Pancreas (tissue), 10 donors: ENCODE measurements around the gene GSTM1. TPM values are rescaled to one million over a fixed set of nuclear protein-coding genes. Genes with fewer than 3 reads are reported as not detected.

ENCODE experiments used
- ATAC-seq, 4 donors: fragments of 200-7000 bp; cut with Tn5 transposase; one replicate each; pipeline versions ENCODE4 v1.8.0 to v1.9.1; 2020; ENCODE audit warnings: mild to moderate bottlenecking in 4 of 4, moderate library complexity in 4 of 4
- DNase-seq, 6 donors: peaks; one replicate each; pipeline ENCODE4 v3.0.0-alpha.2; 2020
- FAIRE-seq: peaks from 2 replicates; lab custom pipeline; 2012; peaks lifted over from hg19 to GRCh38; lab: Jason Lieb, UNC
- H3K27ac ChIP-seq, 4 donors: fragments of 200-600 bp; sonication (generic); 1 replicate in 3 of 4; 2 replicates in 1 of 4; pipeline versions ENCODE4 v1.5.0 to v1.8.0; 2020
- H3K27me3 ChIP-seq, 4 donors: fragments of 200-600 bp; one replicate each; pipeline ENCODE4 v1.8.0; 2021
- H3K36me3 ChIP-seq, 3 donors: fragments of 200-600 bp; sonication (generic) in 1 of 3; one replicate each; pipeline versions ENCODE4 v1.5.0 to v1.8.0; 2020 to 2021
- H3K4me1 ChIP-seq, 3 donors: fragments of 200-600 bp; one replicate each; pipeline ENCODE4 v1.8.0; 2021
- H3K4me3 ChIP-seq, 4 donors: fragments of 200-600 bp; sonication (generic) in 2 of 4; one replicate each; pipeline versions ENCODE4 v1.5.0 to v1.8.0; 2020 to 2021
- H3K9me3 ChIP-seq, 4 donors: fragments of 200-600 bp; one replicate each; pipeline ENCODE4 v1.8.0; 2021
- CTCF ChIP-seq, 4 donors: fragments of 200-600 bp; sonication (generic) in 3 of 4; IDR thresholded peaks; one replicate each; pipeline versions ENCODE4 v1.5.0 to v1.8.0; 2021; ENCODE audit warnings: antibody characterized with exemption in 4 of 4
- WGBS, 2 donors: extraction: QIAGEN DNeasy Blood & Tissue Kit; methylation state at CpG; one replicate each; pipeline ENCODE4 v1.1.7; 2013; 5-methylcytosine and 5-hydroxymethylcytosine counted together
- intact Hi-C, 3 donors: fragments of 100-400 bp; cut with DNase I; formaldehyde crosslinking; loops; one replicate each; pipeline versions ENCODE4 v1.11.1 to v1.14.2; 2022
- polyA plus RNA-seq, 2 donors: library from polyadenylated mRNA; stranded (reverse); fragments of 200-250 nt; gene quantifications; one replicate each; pipeline ENCODE4 v1.2.3, GENCODE V29; 2013
- total RNA-seq, 6 donors: library from RNA; stranded (reverse); fragmentation: NEBNext Ultra II Directional in 4 of 6; extraction: Animal tissue kit (Norgen Biotek cat#: 25700) in 4 of 6; gene quantifications; one replicate each; pipeline versions ENCODE4 v1.2.1 to v1.2.4, GENCODE V29; 2021 to 2023
- donor health status: healthy with polysubstance abuse.
- donor health status: DM: no; HTN: no; CAD: no; lungs with moderate emphysema.
- donor health status: DM: no; HTN: no; CAD: no.
- donor health status: control.
- donor health status: control.
- donor health status: Bipolar disorder and iron deficiency.
- donor health status: DM: yes; HTN: yes; CAD: no.
- donor health status: DM: no; HTN: no; CAD: no.
- donor health status: DM: no; HTN: no; CAD: no.
- donor health status: DM: yes; HTN: yes; CAD: no.

Gene GSTM1
- total and polyA plus RNA-seq, 8 donors, result 21.7 to 41.8 (median 26.9) TPM; not detected in 3

- no peak for FAIRE-seq
- 64 to 83% methylated on average over 5 of the region's 5 CpGs for WGBS, 2 donors
- Histone ChIP-seq H3K36me3 (no peaks in the 10 kb centered on the region), H3K4me3 (no peak overlapping the region), H3K9me3 (no peaks in the 10 kb centered on the region), H3K4me1 (no peaks in the 10 kb centered on the region), H3K27ac (no peak overlapping the region), H3K27me3 (no peaks in the 10 kb centered on the region)
- intact Hi-C loops, result no loop called here
- TF ChIP-seq CTCF (IDR thresholded peaks at IDR 0.05), result no peak
- DNase-seq, result no peak
- no peak for ATAC-seq
These were observed 26.0 kb downstream of the GSTM1 start for GRCh38 chr1:109713636-109714035.

GRCh38 chr1:109714661-109715372 lies 27.2 kb downstream of the GSTM1 start:
- FAIRE-seq, result no peak
- Histone ChIP-seq H3K27ac (no peak overlapping the region), H3K27me3 (no peaks in the 10 kb centered on the region), H3K4me1 (no peaks in the 10 kb centered on the region), H3K9me3 (no peaks in the 10 kb centered on the region), H3K36me3 (no peaks in the 10 kb centered on the region), H3K4me3 (no peak overlapping the region)
- no peak for DNase-seq
- no peak for ATAC-seq
- no peak for TF ChIP-seq CTCF (IDR thresholded peaks at IDR 0.05)
- intact Hi-C loops, result no loop called here
- WGBS, 2 donors, result 82 to 83% methylated on average over 12 of the region's 12 CpGs

- Histone ChIP-seq H3K36me3 (no peaks in the 10 kb centered on the region), H3K9me3 (no peaks in the 10 kb centered on the region), H3K4me3 (no peak overlapping the region), H3K4me1 (no peaks in the 10 kb centered on the region), H3K27me3 (no peaks in the 10 kb centered on the region), H3K27ac (no peak overlapping the region)
- no peak for FAIRE-seq
- ATAC-seq, result no peak
- intact Hi-C loops, result no loop called here
- 78 to 84% methylated on average over 3 of the region's 3 CpGs for WGBS, 2 donors
- no peak for DNase-seq
- TF ChIP-seq CTCF (IDR thresholded peaks at IDR 0.05), result no peak
These were observed 28.5 kb downstream of the GSTM1 start for GRCh38 chr1:109716121-109716520.

- 52 to 63% methylated on average over 3 of the region's 3 CpGs for WGBS, 2 donors
- Histone ChIP-seq H3K4me1 (no peaks in the 10 kb centered on the region), H3K27ac (no peak overlapping the region), H3K4me3 (no peak overlapping the region), H3K9me3 (no peaks in the 10 kb centered on the region), H3K27me3 (no peaks in the 10 kb centered on the region), H3K36me3 (no peaks in the 10 kb centered on the region)
- TF ChIP-seq CTCF (IDR thresholded peaks at IDR 0.05), result no peak
- no peak for ATAC-seq
- no peak for DNase-seq
- no peak for FAIRE-seq
- intact Hi-C loops, result no loop called here
These were observed 29.0 kb downstream of the GSTM1 start for GRCh38 chr1:109716570-109717090.

- H3K36me3 ChIP-seq, result no peaks in the 10 kb centered on the region
- no peaks in the 10 kb centered on the region for H3K27me3 ChIP-seq
- no peaks in the 10 kb centered on the region for H3K9me3 ChIP-seq
- no peak for DNase-seq
- no peaks in the 10 kb centered on the region for H3K4me1 ChIP-seq
- no peak for TF ChIP-seq CTCF (IDR thresholded peaks at IDR 0.05)
- H3K27ac ChIP-seq, result no peak overlapping the region
- no peak for ATAC-seq
- H3K4me3 ChIP-seq, result no peak overlapping the region
- intact Hi-C loops, result no loop called here
- WGBS, 2 donors, result 78 to 86% methylated on average over 5 of the region's 5 CpGs
- no peak for FAIRE-seq
These were observed 30.1 kb downstream of the GSTM1 start for GRCh38 chr1:109717729-109718128.
